Adrenal gland (tissue), 12 donors: ENCODE measurements around the gene FGFRL1. TPM values are rescaled to one million over a fixed set of nuclear protein-coding genes. Genes with fewer than 3 reads are reported as not detected.

Experiments
- DNase-seq, 7 donors: peaks; one replicate each; pipeline ENCODE4 v3.0.0-alpha.2; 2019 to 2020
- H3K27ac ChIP-seq, 5 donors: fragments of 200-600 bp; sonication (generic) in 4 of 5; 1 replicate in 3 of 5; 2 replicates in 2 of 5; pipeline versions ENCODE4 v1.5.1 to v1.8.0; 2016 to 2020; ENCODE audit warnings: mild to moderate bottlenecking in 1 of 5
- H3K27me3 ChIP-seq: fragments of 200-600 bp; 2 replicates; pipeline ENCODE4 v1.8.0; 2021
- H3K36me3 ChIP-seq, 2 donors: fragments of 200-600 bp; replicated peaks in 1 of 2; 1 replicate in 1 of 2; 2 replicates in 1 of 2; pipeline versions ENCODE4 v1.5.1 to v1.8.0; 2018 to 2022
- H3K4me1 ChIP-seq, 2 donors: fragments of 200-600 bp; replicated peaks in 1 of 2; 1 replicate in 1 of 2; 2 replicates in 1 of 2; pipeline versions ENCODE4 v1.5.1 to v1.8.0; 2018 to 2021
- H3K4me3 ChIP-seq, 4 donors: fragments of 200-600 bp; sonication (generic) in 3 of 4; one replicate each; pipeline ENCODE4 v1.5.1; 2016 to 2018
- H3K9me3 ChIP-seq, 3 donors: fragments of 200-600 bp; sonication (generic) in 1 of 3; replicated peaks in 1 of 3; 1 replicate in 2 of 3; 2 replicates in 1 of 3; pipeline versions ENCODE4 v1.5.1 to v1.8.0; 2016 to 2021
- POLR2A ChIP-seq, 2 donors: fragments of 450-650 bp; IDR thresholded peaks; one replicate each; pipeline ENCODE4 v1.6.1; 2017; ENCODE audit warnings: antibody characterized with exemption in 2 of 2, mild to moderate bottlenecking in 2 of 2, moderate library complexity in 1 of 2
- WGBS, 4 donors: extraction: QIAGEN DNeasy Blood & Tissue Kit in 2 of 4; methylation state at CpG; one replicate each; pipeline versions ENCODE4 v1.1.5 to v1.1.7; 2013 to 2017; 5-methylcytosine and 5-hydroxymethylcytosine counted together
- intact Hi-C, 2 donors: fragments of 100-400 bp; cut with DNase I; formaldehyde crosslinking; loops; one replicate each; pipeline versions ENCODE4 v1.14.1 to v1.15.0; 2022 to 2023
- polyA plus RNA-seq, 3 donors: library from polyadenylated mRNA; stranded (reverse); fragments of 200-250 nt in 2 of 3; fragments of 350-450 nt in 1 of 3; fragmentation: Illumina TruSeq in 1 of 3; extraction: RNeasy Lipid Tissue Mini Kit (QIAGEN cat#74804) in 1 of 3; gene quantifications; one replicate each; pipeline ENCODE4 v1.2.3, GENCODE V29; 2013 to 2014
- total RNA-seq, 9 donors: library from RNA; depleted of rRNA in 4 of 9; stranded (reverse); fragments of >200 nt in 4 of 9; fragments of 120-200 nt in 1 of 9; fragmentation: NEBNext Ultra II Directional in 1 of 9; extraction: Animal tissue kit (Norgen Biotek cat#: 25700) in 1 of 9; gene quantifications; one replicate each; pipeline versions ENCODE4 v1.1.0 to v1.2.4, GENCODE V29; 2013 to 2023
- TF ChIP-seq, protein P1 (sequence below), 6 experiments: fragments of 450-650 bp in 4 of 6; fragments of 200-600 bp in 2 of 6; sonication (generic) in 1 of 6; IDR thresholded peaks; 1 replicate in 5 of 6; 2 replicates in 1 of 6; pipeline versions ENCODE4 v1.5.1 to v1.8.0; 2016 to 2021; ENCODE audit warnings: antibody characterized with exemption in 6 of 6, mild to moderate bottlenecking in 2 of 6, moderate library complexity in 1 of 6
- donor health status: healthy with polysubstance abuse.
- donor health status: Bipolar disorder and iron deficiency.
- donor health status: DM: yes; HTN: yes; CAD: no.
- donor health status: DM: no; HTN: no; CAD: no.
- donor health status: DM: no; HTN: no; CAD: no.
- donor health status: DM: yes; HTN: yes; CAD: no.

FGFRL1 gene
- total and polyA plus RNA-seq, 12 donors = 24.4 to 274 (median 77.8) TPM

- TF ChIP-seq, protein P1, sequence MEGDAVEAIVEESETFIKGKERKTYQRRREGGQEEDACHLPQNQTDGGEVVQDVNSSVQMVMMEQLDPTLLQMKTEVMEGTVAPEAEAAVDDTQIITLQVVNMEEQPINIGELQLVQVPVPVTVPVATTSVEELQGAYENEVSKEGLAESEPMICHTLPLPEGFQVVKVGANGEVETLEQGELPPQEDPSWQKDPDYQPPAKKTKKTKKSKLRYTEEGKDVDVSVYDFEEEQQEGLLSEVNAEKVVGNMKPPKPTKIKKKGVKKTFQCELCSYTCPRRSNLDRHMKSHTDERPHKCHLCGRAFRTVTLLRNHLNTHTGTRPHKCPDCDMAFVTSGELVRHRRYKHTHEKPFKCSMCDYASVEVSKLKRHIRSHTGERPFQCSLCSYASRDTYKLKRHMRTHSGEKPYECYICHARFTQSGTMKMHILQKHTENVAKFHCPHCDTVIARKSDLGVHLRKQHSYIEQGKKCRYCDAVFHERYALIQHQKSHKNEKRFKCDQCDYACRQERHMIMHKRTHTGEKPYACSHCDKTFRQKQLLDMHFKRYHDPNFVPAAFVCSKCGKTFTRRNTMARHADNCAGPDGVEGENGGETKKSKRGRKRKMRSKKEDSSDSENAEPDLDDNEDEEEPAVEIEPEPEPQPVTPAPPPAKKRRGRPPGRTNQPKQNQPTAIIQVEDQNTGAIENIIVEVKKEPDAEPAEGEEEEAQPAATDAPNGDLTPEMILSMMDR (IDR thresholded peaks at IDR 0.05) = no peak
- TF ChIP-seq POLR2A (IDR thresholded peaks at IDR 0.05) = no peak
- Histone ChIP-seq H3K4me1 (no peaks in the 10 kb centered on the region), H3K36me3 (no peaks in the 10 kb centered on the region), H3K9me3 (no peaks in the 10 kb centered on the region), H3K4me3 (no peak overlapping the region), H3K27me3 (peaks cover 24% of the 10 kb centered on the region), H3K27ac (no peak overlapping the region)
- intact Hi-C loops = no loop called here
- peak in 1 of 7 donors; percentile 36 for DNase-seq
- 71 to 85% (median 83%) methylated on average over 24 to 28 of the region's 28 CpGs for WGBS, 4 donors
Measured at GRCh38 chr4:1056671-1057402, 45.4 kb downstream of the FGFRL1 start.

GRCh38 chr4:1057403-1057745 lies 45.9 kb downstream of the FGFRL1 start:
- Histone ChIP-seq H3K36me3 (no peaks in the 10 kb centered on the region), H3K27me3 (peaks cover 21% of the 10 kb centered on the region), H3K4me3 (no peak overlapping the region), H3K27ac (no peak overlapping the region), H3K9me3 (no peaks in the 10 kb centered on the region), H3K4me1 (no peaks in the 10 kb centered on the region)
- no peak for DNase-seq
- intact Hi-C loops = no loop called here
- 79 to 89% (median 85%) methylated on average over 6 to 7 of the region's 7 CpGs for WGBS, 4 donors
- TF ChIP-seq POLR2A (IDR thresholded peaks at IDR 0.05) = no peak
- TF ChIP-seq, protein P1 (IDR thresholded peaks at IDR 0.05) = no peak

DNA sequence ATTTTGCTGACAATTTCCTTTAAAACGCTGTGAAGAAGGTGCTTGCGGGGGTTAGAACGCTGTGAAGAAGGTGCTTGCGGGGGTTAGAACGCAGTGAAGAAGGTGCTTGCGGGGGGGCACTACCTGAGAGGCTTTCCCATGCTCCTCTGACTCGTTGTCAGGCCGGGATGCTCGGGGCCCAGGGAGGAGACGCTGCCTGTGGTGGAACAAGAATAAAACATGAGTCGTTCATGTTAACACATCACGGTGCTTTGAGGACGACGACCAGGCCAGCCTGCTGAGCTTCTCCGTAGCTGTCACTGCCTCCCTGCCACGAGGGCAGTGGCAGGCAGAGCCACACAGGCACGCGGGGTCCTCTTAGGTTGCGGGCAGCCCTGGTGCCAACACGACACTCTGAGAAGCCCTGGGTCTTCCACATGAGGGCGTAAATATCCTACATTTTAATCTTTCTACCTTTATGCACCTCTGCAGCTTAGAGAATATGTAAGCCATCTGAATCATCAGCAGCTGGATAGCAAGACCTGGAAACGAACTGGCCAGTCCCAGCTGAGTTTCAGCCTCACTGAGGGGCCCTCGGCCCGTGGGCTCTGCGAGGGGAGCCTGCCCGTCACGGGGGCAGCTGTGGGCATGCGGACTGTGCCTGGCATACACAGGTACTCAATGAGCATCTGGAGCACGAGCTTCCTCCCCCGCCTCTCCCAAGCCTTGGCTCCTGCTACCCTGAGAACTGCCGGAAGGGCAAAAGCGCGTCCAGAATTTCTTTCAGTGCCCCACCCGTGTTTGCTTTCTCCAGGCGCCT lies 47.0 kb downstream of the FGFRL1 start:
- no peaks in the 10 kb centered on the region for H3K36me3 ChIP-seq
- H3K27ac ChIP-seq = no peak overlapping the region
- DNase-seq = no peak
- 66 to 80% (median 71%) methylated on average over 22 to 35 of the region's 35 CpGs for WGBS, 4 donors
- no peaks in the 10 kb centered on the region for H3K4me1 ChIP-seq
- no peak for TF ChIP-seq POLR2A (IDR thresholded peaks at IDR 0.05)
- TF ChIP-seq, protein P1 (IDR thresholded peaks at IDR 0.05) = no peak
- intact Hi-C loops = no loop called here
- no peaks in the 10 kb centered on the region for H3K9me3 ChIP-seq
- no peak overlapping the region for H3K4me3 ChIP-seq
- peaks cover 19% of the 10 kb centered on the region for H3K27me3 ChIP-seq

DNA sequence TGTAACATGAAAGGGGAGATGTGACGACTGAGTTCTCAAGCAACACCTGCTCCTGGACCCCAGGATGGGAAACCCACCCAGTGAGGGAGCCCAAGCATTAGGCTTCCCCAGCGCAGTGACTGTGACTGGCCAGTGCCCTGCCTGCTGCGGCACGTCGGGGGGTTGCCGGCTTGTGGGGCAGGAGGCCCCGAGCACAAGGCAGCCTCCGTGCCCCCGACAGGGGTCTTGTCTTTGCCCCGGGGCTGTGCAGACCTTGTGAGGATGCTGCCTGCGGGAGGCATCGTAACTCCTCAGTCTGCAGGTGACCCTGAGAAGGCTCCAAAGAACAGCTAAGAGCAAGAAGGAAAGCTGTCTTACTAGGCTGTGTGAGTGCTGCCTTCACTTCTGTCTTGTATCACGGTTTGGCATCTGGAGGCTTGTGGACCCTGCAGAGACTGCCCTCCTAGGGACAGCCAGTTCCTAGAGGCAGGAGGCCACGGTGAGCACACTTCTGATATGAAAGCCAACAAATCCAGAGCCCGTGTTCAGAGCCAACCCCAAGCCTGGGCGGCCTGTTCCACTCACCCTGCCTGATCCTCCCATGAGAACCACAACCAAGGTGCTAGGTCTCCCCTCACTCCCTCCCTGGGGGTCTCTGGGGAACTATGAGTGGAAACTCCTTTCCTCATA lies 47.7 kb downstream of the FGFRL1 start:
- intact Hi-C loops = no loop called here
- no peak overlapping the region for H3K27ac ChIP-seq
- WGBS, 4 donors = 68 to 86% (median 74%) methylated on average over 1 to 16 of the region's 16 CpGs
- no peak for TF ChIP-seq POLR2A (IDR thresholded peaks at IDR 0.05)
- TF ChIP-seq, protein P1 (IDR thresholded peaks at IDR 0.05) = no peak
- DNase-seq = no peak
- H3K4me1 ChIP-seq = no peaks in the 10 kb centered on the region
- H3K4me3 ChIP-seq = no peak overlapping the region
- no peaks in the 10 kb centered on the region for H3K9me3 ChIP-seq
- H3K36me3 ChIP-seq = no peaks in the 10 kb centered on the region
- H3K27me3 ChIP-seq = peaks cover 19% of the 10 kb centered on the region
